Stimulated activated memory B cell treated with anti-CD40 and anti-IgM and Interleukin-4, amounts not matched to agents 10 μg/mL and 1 μg/mL and 100 μg/mL, for 72 hours (primary cell): Measurements from ENCODE around the gene MS4A15.
"Not testable (repeated sequence)": the region's sequence is repeated elsewhere in the genome, so short reads cannot be mapped to it uniquely, and the experiment has no call there.

ENCODE experiments used
- ATAC-seq: fragments of 150-1000 bp; cut with Tn5 transposase; 2 replicates; pipeline ENCODE4 v1.10.0; 2021
- H3K27ac Mint-ChIP-seq: one replicate; pipeline ENCODE4 v1.8.0; 2022; ENCODE audit warnings: mild to moderate bottlenecking, mixed read lengths
- H3K27me3 Mint-ChIP-seq: one replicate; pipeline ENCODE4 v1.8.0; 2022; ENCODE audit warnings: mixed read lengths
- H3K36me3 Mint-ChIP-seq: one replicate; pipeline ENCODE4 v1.8.0; 2022; ENCODE audit warnings: mixed read lengths
- H3K4me1 Mint-ChIP-seq: one replicate; pipeline ENCODE4 v1.8.0; 2022; ENCODE audit warnings: mixed read lengths
- H3K4me3 Mint-ChIP-seq: one replicate; pipeline ENCODE4 v1.8.0; 2022; ENCODE audit warnings: mild to moderate bottlenecking, moderate library complexity, mixed read lengths
- H3K9me3 Mint-ChIP-seq: one replicate; pipeline ENCODE4 v1.8.0; 2022; ENCODE audit warnings: mixed read lengths

Gene MS4A15

DNA sequence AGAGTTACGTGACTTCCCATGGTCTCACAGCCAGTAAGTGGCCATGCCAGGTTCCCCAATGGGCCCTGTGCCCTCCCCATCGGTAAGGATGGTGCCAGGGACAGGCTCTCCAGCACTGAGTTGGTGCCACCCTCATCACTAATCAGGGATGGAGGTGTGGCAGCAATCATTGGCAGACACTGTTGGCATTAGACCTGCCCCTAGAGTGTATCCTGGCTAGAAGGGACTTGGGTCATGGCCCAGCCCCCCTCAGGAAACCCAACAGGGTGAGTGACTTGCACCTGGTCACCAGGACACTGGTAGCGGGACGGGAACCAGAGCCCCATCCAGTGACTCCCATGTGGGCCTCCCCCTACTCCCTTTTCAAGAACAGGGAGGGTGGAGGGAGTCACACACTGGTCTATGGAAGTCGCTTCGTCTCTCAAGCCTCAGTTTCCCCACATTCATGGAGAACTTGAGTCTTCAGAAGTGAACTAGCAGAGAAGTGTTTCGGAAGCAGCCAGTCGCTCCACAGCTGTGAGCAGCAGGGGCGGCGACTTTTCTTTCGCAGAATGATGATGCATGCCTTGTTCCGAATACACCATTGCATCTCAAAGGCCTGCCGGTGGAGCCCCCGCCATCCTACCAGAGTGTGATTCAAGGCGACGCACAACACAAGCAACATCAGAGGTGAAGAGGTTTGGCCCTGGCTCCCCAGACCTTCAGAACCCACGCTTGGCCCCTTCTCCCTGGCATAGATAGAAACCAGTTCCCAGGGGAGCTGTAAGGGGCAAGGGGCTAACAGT, 41.4 kb downstream of the MS4A15 start:
- no peak overlapping the region for H3K4me3 Mint-ChIP-seq
- H3K27me3 Mint-ChIP-seq = peaks cover 21% of the 10 kb centered on the region
- no peak overlapping the region for H3K27ac Mint-ChIP-seq
- ATAC-seq = no peak
- no peaks in the 10 kb centered on the region for H3K9me3 Mint-ChIP-seq
- H3K36me3 Mint-ChIP-seq = no peaks in the 10 kb centered on the region
- no peaks in the 10 kb centered on the region for H3K4me1 Mint-ChIP-seq

DNA sequence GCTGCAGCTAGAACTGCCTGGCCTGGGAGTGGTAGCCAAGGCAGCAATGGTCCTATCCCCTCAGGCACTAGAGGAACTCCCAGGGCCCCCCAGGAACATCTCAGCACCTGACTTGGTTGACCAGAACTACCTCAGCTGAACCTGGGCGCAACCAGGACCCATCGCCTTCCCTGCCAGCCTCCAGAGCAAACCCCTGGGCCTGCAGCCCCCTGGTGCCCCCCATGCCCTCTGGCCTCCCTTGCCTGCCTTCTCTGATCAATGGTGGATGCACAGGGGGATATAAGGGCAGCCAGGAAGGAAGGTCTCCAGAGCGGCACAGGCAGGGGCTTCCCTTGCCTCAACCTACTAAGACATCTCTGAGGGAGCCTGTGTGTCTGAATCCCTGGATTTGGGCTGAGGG, 42.0 kb downstream of the MS4A15 start:
- no peaks in the 10 kb centered on the region for H3K9me3 Mint-ChIP-seq
- no peak for ATAC-seq
- H3K4me1 Mint-ChIP-seq = no peaks in the 10 kb centered on the region
- H3K27ac Mint-ChIP-seq = no peak overlapping the region
- peaks cover 22% of the 10 kb centered on the region for H3K27me3 Mint-ChIP-seq
- H3K36me3 Mint-ChIP-seq = no peaks in the 10 kb centered on the region
- H3K4me3 Mint-ChIP-seq = no peak overlapping the region

DNA sequence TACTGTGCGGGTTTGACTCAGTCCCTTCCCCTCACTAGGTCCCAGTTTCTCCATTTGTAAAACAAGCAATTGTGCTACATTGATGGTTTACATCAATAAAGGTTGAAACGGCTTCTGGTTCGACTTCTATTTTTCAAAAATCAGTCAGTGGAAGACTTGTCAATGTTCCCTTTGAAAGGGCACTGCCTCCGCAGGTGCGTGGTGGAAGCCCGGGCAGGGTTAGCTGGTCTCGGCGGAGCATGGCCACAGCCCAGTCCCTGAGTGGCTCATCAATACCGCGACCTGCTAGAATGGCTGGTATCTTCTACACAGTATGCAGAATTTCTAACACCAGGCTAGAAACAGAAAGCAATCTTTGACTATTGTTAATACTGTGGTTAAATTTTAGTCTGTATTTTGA, 44.5 kb downstream of the MS4A15 start:
- Mint-ChIP-seq H3K4me1 (no peaks in the 10 kb centered on the region), H3K4me3 (no peak overlapping the region), H3K9me3 (no peaks in the 10 kb centered on the region), H3K27ac (no peak overlapping the region), H3K27me3 (peaks cover 33% of the 10 kb centered on the region), H3K36me3 (no peaks in the 10 kb centered on the region)
- ATAC-seq = no peak

DNA sequence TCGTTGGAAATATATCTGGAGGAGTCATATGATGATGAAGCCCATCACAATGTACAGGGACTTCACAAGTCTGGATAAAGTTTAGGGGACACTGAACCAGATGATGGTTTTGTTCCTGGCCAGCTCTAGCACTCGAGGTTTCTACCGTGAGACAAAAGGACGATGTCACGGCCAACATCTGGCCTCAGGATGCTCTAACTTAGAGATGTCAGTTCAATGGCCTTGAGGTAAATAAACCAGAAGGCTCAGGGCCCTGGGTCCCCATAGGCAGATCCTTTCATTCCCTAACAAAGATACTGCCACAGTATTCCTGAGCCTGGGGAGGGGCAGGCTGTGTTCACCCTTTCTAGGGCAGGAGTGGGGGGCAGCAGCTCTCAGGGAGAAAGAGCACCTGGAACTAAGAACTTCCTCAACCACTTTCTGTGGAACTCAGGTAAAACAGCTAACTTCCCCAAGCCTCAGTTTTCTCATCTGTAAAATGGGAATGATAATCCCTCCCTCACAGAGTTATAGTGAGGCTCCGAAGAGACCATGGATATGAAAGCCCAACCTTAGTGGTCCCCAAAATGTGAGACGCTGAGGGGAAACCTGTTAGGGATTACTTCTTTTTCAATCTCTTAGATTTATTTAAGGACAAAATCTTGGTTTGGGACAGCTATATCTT, 46.7 kb downstream of the MS4A15 start:
- Mint-ChIP-seq H3K36me3 (no peaks in the 10 kb centered on the region), H3K4me3 (no peak overlapping the region), H3K27ac (no peak overlapping the region), H3K4me1 (no peaks in the 10 kb centered on the region), H3K9me3 (no peaks in the 10 kb centered on the region), H3K27me3 (peaks cover 43% of the 10 kb centered on the region)
- ATAC-seq = no peak

DNA sequence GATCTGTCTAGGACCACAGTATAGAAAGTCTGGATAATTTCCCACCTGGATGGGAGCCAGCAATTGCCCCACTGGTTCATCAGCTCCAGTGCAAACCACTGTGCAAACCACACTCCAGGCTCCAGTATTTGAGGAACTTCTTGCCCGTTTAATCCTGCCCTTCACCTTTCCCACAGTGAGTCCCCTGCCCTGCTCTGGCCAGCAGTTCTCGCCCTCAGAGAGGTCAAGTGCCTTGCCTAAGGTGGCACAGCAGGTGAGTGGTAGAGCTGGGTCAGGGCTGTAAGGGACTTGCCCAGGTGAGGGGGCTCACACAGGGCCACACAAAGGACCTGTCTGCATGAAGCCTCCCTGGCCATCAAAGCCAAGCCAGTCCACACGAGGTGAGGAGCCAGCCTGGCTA, 52.6 kb downstream of the MS4A15 start:
- Mint-ChIP-seq H3K4me1 (no peaks in the 10 kb centered on the region), H3K4me3 (no peak overlapping the region), H3K27ac (no peak overlapping the region), H3K27me3 (peaks cover 57% of the 10 kb centered on the region), H3K9me3 (peaks cover 12% of the 10 kb centered on the region), H3K36me3 (no peaks in the 10 kb centered on the region)
- ATAC-seq = no peak

DNA sequence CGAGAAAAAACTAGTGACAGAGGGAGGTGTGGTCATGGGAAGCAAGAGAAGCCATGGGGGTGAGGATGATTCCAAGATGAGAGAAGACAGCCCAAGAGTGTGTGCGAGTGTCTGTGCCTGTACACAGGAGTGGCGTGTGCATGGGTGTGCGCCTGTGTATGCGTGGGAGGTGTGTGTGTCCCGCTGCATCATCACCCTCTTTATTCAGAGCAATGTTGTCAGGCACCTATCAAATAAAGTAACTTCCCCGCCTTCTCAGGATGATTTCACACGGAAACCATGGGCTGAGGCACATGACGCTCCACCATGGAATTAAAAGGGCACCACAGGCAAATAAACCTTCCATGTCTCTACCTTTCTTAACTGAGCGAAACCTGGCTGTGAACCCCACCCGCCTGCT, 53.0 kb downstream of the MS4A15 start:
- no peaks in the 10 kb centered on the region for H3K36me3 Mint-ChIP-seq
- peaks cover 57% of the 10 kb centered on the region for H3K27me3 Mint-ChIP-seq
- no peaks in the 10 kb centered on the region for H3K4me1 Mint-ChIP-seq
- no peak overlapping the region for H3K27ac Mint-ChIP-seq
- no peak for ATAC-seq
- H3K9me3 Mint-ChIP-seq = peaks cover 12% of the 10 kb centered on the region
- no peak overlapping the region for H3K4me3 Mint-ChIP-seq

DNA sequence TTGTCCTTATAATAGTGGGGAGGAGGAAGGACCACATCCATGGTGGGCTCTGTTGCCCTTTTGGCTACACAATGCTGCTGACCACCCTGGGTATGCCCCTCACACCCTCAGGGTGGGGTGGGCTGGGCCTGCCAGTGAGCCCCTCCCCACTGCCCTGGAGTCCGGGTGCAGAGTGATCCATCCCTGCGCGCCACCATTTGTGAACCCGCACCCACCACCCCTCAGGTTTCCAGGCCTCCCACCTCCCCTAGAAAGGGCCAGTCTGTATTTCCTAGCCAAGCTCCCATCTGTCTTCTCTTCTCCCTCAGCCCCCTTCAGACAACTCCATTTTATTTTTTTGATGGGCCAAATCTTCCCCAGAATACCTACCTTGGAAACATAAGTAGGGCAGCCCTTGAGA, 53.5 kb downstream of the MS4A15 start:
- Mint-ChIP-seq H3K4me3 (no peak overlapping the region), H3K9me3 (peaks cover 12% of the 10 kb centered on the region), H3K27ac (no peak overlapping the region), H3K36me3 (no peaks in the 10 kb centered on the region), H3K27me3 (peaks cover 56% of the 10 kb centered on the region), H3K4me1 (no peaks in the 10 kb centered on the region)
- no peak for ATAC-seq

DNA sequence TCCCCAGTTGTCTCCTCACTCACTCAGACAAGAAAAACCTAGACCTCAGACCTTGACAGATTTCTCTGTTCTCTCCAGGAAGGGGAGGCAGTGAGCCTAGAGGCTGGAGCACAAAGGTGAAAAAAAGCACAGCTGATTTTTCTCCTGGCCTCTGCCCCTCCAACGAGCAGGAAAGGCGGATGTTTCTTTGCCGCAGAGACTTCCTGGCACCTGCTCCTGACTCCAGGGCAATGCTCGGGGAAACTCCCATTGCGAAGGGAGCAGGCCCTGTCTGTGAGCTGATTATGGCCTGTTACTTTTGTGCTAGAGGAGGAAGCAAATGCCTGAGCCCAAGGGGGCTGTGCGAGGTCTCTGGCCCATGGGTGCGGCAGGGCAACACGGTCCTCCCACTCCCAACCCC, 53.9 kb downstream of the MS4A15 start:
- Mint-ChIP-seq H3K4me1 (no peaks in the 10 kb centered on the region), H3K4me3 (no peak overlapping the region), H3K9me3 (peaks cover 12% of the 10 kb centered on the region), H3K27ac (no peak overlapping the region), H3K36me3 (no peaks in the 10 kb centered on the region), H3K27me3 (peaks cover 52% of the 10 kb centered on the region)
- ATAC-seq = no peak

DNA sequence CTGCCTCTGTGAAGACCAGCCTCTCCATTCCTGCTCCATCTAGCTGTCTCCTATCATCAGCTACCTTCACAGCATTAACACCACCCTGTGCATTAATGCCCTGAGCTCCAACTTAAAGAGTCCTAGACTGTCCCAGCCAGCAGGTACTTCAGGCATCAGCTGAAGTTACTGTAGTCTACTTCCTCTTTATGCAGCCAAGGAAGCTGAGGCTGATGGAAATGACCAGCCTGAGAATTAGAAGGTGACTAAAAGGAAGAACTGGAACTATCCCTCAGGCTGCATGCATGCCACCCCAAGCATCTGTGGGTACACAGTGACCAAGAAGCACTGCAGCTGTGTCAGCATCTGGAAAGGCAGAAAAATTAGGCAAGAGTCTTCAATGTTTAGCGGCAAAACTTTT, 56.7 kb downstream of the MS4A15 start:
- peak; percentile 50 for ATAC-seq
- Mint-ChIP-seq H3K27me3 (peaks cover 34% of the 10 kb centered on the region), H3K4me3 (no peak overlapping the region), H3K27ac (no peak overlapping the region), H3K9me3 (peaks cover 12% of the 10 kb centered on the region), H3K4me1 (no peaks in the 10 kb centered on the region), H3K36me3 (no peaks in the 10 kb centered on the region)

DNA sequence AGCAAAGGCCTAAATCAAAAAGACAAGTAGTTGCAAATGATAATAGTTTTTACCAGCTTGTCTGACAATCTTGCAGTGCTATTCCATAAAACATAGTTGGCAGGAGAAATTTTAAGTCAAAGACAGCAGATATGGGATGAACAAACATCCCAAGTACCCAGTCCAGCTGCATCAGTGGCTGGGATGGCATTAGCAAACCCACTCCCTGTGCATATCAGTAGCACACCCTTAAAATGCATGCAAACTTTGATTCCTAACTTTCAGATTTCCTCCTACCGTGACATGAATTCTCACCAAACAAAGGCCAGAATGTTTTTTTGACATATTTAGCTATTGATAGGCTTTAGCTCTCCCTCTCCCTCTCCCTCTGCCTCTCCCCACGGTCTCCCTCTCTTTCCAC, 57.4 kb downstream of the MS4A15 start:
- Mint-ChIP-seq H3K27me3 (peaks cover 32% of the 10 kb centered on the region), H3K4me1 (no peaks in the 10 kb centered on the region), H3K4me3 (no peak overlapping the region), H3K27ac (no peak overlapping the region), H3K9me3 (peaks cover 12% of the 10 kb centered on the region), H3K36me3 (no peaks in the 10 kb centered on the region)
- no peak for ATAC-seq

DNA sequence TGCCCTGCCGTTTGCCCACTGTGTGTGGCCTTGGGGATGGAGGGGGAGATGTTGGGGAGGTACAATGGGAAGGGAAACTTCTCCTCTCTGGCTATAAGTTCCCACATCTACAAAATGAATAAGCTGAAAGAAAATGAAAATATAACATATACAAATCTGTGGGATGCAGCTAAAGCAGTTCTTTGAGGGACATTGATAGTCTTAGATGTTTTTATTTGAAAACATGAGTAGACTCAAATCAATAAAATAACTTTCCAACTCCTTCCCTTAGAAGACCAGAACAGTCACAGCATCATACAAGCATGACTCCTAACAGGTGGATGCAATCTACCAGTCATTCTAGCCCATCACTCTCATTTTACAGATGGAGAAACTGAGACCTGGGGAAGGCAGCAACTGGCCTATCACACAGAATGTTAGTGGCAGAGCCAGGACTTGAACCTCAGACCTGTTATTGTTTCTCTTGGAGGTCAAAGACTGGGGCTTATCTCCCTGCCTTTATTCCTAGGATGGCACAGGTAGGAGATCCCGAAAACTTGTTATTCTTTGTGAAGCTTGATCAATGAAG, 60.0 kb downstream of the MS4A15 start:
- no peak overlapping the region for H3K4me3 Mint-ChIP-seq
- no peak for ATAC-seq
- H3K27ac Mint-ChIP-seq = no peak overlapping the region
- no peaks in the 10 kb centered on the region for H3K36me3 Mint-ChIP-seq
- H3K4me1 Mint-ChIP-seq = no peaks in the 10 kb centered on the region
- peaks cover 15% of the 10 kb centered on the region for H3K27me3 Mint-ChIP-seq
- H3K9me3 Mint-ChIP-seq = peaks cover 12% of the 10 kb centered on the region

DNA sequence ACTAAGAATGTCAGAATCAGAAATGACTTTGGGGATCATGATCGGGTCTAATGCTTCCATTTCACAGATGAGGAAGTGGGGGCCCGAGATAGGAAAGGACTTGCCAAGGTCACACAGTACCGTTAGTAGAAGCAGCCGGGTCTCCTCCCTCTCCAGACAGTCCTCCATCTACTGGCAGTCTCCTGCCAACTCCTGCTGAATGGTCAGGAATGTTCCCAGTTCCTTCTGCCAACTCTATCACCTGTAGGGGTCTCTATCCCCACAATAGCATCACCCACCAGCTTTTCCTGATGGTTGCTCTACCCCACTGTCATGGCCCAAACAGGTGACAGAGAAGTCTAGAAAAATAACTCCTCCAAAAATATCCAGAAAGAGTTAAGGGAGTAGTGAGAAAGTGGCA, 61.4 kb downstream of the MS4A15 start:
- no peak overlapping the region for H3K27ac Mint-ChIP-seq
- peaks cover 10% of the 10 kb centered on the region for H3K4me1 Mint-ChIP-seq
- peaks cover 4% of the 10 kb centered on the region for H3K9me3 Mint-ChIP-seq

DNA sequence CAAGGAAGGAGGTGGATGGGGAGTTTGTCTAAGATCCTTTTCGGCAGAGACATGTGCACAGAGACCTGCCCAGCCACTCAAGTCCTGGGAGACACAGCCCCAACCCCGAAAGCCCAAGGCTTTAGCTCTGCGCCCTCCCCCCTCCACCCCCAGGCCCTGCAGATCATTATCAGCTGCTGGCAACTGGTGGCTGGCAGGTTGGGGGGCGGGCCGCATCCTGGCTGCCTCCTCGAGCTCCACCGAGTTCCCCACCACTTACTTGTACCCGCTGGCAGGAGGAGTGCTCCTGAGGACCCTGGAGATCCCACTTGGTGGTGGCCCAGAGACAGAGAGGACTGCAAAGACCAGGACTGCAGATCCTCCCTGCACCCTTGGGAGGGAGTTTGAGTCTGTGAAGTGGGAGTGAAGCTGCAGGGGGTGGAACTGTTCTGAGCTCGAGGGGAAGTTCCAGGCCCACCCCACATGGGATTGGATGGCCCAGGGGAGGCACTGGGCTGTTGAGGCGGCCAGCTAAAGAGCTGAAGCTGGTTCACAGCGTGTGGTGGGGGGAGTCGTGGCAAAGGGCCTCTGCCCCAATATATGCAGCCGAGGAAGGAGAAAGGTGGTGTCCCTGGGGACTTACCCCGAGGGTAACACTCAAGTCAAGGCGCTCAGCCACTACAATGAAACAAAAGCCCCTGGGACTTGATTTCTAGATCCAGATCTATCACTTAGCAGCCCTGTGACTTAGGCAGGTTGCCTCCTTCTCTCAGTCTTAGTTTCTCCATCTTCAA, 65.3 kb downstream of the MS4A15 start:
- H3K27ac Mint-ChIP-seq = no peak overlapping the region
- peaks cover 10% of the 10 kb centered on the region for H3K4me1 Mint-ChIP-seq
- peak; percentile 46 for ATAC-seq
- H3K36me3 Mint-ChIP-seq = no peaks in the 10 kb centered on the region
- H3K27me3 Mint-ChIP-seq = peaks cover 17% of the 10 kb centered on the region
- H3K4me3 Mint-ChIP-seq = no peak overlapping the region
- H3K9me3 Mint-ChIP-seq = no peaks in the 10 kb centered on the region

More for the DNA sequence above, 61.4 kb downstream of the MS4A15 start:
- no peak for ATAC-seq
- H3K36me3 Mint-ChIP-seq = no peaks in the 10 kb centered on the region
- H3K4me3 Mint-ChIP-seq = no peak overlapping the region
- peaks cover 17% of the 10 kb centered on the region for H3K27me3 Mint-ChIP-seq

DNA sequence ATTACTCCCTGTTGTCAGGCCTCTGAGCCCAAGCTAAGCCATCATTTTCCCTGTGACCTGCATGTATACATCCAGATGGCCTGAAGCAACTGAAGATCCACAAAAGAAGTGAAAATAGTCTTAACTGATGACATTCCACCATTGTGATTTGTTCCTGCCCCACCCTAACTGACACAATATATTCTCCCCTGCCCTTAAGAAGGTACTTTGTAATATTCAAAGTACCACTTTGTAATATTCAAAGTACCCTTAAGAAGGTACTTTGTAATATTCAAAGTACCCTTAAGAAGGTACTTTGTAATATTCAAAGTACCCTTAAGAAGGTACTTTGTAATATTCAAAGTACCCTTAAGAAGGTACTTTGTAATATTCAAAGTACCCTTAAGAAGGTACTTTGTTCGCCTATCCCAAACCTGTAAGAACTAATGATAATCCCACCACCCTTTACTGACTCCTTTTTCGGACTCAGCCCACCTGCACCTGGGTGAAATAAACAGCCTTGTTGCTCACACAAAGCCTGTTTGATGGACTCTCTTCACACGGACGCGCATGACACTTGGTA, 67.2 kb downstream of the MS4A15 start:
- not testable (repeated sequence) for H3K9me3 Mint-ChIP-seq

DNA sequence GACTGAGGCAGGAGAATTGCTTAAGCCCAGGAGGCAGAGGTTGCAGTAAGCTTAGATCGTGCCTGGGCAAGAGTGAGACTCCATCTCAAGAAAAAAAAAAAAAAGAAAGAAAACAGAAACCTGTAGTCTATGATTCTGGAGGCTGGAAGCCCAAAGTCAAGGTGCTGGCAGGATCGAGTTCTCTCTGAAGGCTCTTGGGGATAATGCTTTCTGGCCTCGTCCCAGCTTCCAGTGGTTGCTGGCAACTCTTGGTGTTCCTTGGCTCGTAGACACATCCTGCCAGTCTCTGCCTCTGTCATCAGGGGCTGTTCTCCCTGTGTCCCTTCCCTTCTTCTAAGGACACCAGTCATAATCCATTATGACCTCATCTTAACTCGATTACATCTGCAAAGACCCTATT, 68.5 kb downstream of the MS4A15 start:
- H3K4me1 Mint-ChIP-seq = peaks cover 10% of the 10 kb centered on the region
- H3K4me3 Mint-ChIP-seq = no peak overlapping the region
- no peak for ATAC-seq
- no peaks in the 10 kb centered on the region for H3K36me3 Mint-ChIP-seq
- peaks cover 17% of the 10 kb centered on the region for H3K27me3 Mint-ChIP-seq
- no peak overlapping the region for H3K27ac Mint-ChIP-seq
- H3K9me3 Mint-ChIP-seq = no peaks in the 10 kb centered on the region

More for the DNA sequence above, 67.2 kb downstream of the MS4A15 start:
- ATAC-seq, H3K36me3 Mint-ChIP-seq, H3K4me1 Mint-ChIP-seq, H3K4me3 Mint-ChIP-seq, H3K27ac Mint-ChIP-seq: not testable (repeated sequence)
- peaks cover 17% of the 10 kb centered on the region for H3K27me3 Mint-ChIP-seq
